ENCODE results near the gene CLCN5.

CLCN5 gene

DNA sequence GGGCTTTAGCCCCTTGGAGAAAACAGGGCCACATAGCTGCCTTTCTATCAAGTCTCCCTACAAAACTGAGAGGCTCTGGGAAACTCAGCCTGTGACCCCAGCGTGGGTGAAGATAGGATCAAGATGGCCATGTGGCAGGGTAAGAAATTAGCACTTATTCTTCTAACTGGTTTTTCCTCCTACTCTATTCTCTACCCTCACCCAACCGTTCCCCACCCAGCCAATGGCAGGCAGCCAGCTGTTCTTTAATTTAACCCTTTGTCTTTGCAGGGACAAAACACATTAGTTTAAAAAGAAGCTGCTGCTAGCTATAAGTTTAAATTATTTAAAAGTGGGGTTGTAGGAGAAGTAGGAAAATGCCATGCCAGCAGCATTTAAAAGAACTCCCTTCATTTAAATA lies 2.8 kb downstream of the CLCN5 start:
- CTCF ChIA-PET, result interaction anchor here (2.7 kb wide), 1 partner anchor 9 kb away, joined by 10 read pairs; no protein-coding TSS in a partner anchor
- POLR2A ChIA-PET, result no interaction called here
- TF ChIP-seq, protein P1, sequence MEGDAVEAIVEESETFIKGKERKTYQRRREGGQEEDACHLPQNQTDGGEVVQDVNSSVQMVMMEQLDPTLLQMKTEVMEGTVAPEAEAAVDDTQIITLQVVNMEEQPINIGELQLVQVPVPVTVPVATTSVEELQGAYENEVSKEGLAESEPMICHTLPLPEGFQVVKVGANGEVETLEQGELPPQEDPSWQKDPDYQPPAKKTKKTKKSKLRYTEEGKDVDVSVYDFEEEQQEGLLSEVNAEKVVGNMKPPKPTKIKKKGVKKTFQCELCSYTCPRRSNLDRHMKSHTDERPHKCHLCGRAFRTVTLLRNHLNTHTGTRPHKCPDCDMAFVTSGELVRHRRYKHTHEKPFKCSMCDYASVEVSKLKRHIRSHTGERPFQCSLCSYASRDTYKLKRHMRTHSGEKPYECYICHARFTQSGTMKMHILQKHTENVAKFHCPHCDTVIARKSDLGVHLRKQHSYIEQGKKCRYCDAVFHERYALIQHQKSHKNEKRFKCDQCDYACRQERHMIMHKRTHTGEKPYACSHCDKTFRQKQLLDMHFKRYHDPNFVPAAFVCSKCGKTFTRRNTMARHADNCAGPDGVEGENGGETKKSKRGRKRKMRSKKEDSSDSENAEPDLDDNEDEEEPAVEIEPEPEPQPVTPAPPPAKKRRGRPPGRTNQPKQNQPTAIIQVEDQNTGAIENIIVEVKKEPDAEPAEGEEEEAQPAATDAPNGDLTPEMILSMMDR (IDR thresholded peaks at IDR 0.05; ENCODE audit: control extremely low read depth, extremely low read depth, low read depth, missing control alignments), result no peak
- no peak for DNase-seq (ENCODE audit: extremely low spot score)

DNA sequence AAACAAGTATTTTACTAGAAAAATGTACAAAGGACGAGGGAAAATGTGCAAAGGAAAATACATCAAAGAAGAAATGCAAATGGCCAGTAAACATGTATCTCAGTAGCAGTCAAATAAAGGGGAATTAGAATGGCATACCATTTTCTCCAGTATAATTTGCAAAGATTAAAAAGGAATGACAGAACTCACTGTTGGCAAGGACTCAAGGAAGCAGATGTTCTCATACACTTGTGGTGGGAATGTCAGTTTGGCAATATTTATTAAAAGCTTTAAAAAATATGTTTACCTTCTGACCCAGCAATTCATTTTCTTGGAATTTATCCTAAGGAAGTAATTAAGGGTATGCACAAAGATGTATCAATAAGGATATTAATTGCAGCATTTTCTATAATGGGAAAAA lies 7.6 kb downstream of the CLCN5 start:
- CTCF ChIA-PET, result interaction anchor here (1.4 kb wide), 1 partner anchor 89 kb away, joined by 3 read pairs; no protein-coding TSS in a partner anchor
- POLR2A ChIA-PET, result no interaction called here
- no peak for DNase-seq (ENCODE audit: extremely low spot score)
- TF ChIP-seq, protein P1 (IDR thresholded peaks at IDR 0.05; ENCODE audit: control extremely low read depth, extremely low read depth, low read depth, missing control alignments), result no peak

DNA sequence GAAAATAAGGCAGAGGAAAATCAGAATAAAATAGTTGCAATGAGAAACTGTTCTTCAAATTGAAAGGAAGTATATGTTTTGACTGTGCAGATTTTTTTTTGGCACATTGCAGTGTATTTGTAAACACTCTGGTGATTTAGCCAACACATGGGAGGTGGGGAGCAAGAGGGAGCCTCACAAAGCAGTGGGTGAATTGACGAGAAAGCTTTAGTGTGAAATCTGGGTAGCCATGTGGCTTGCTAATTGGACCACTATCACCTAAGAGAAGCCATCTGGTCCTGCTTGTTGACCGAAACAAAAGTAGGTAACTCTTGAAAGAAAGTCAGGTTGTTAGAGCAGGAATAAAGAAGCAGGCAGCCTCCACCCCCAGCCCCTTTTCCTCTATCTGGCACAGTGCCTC lies 10.4 kb downstream of the CLCN5 start:
- POLR2A ChIA-PET, result no interaction called here
- CTCF ChIA-PET, result no interaction called here
- TF ChIP-seq, protein P1 (IDR thresholded peaks at IDR 0.05; ENCODE audit: control extremely low read depth, extremely low read depth, low read depth, missing control alignments), result no peak
- DNase-seq (ENCODE audit: extremely low spot score), result no peak

DNA sequence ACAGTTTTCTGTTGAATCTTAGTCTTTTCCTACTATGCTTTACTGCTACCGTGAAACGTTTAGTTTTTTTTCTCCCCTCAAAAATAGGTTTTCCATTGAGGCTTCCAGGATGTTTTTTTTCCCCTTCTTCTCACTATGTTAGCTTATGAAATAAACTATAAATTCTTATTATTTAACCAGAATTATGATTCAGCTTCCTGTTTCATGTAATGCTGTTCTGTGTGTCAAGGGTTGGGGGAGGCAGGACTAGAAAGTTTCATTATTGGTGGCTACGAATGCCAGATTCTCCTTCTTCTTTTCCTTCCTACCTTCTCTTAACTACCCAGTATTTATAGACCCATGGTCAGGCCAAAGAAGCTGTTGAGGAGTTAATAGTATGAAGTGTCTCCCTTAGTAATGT lies 11.8 kb downstream of the CLCN5 start:
- CTCF ChIA-PET, result interaction anchor here (1.2 kb wide), 1 partner anchor 12 kb away, joined by 3 read pairs; the partner anchor contains the start of gene CLCN5
- no peak for DNase-seq (ENCODE audit: extremely low spot score)
- TF ChIP-seq, protein P1 (IDR thresholded peaks at IDR 0.05; ENCODE audit: control extremely low read depth, extremely low read depth, low read depth, missing control alignments), result no peak
- POLR2A ChIA-PET, result no interaction called here

DNA sequence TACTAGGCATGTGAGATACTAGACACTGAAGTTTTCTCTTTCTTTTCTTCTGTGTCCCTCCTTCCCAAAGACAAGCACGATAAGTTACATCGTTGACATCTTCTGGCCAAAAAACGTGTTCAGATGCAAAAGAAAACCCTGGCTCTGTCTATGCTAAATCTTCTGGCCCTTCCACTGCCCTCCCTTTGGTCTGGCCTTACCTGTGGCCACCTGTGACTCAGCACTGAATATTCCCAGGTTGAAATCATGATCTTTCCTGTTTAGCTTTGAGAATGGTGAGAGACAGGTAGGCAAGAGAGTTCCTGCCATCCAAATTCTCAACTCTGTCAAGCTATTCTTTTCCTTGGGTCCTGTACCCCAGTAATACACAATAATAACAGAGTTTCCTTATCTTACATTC lies 12.3 kb downstream of the CLCN5 start:
- TF ChIP-seq, protein P1 (IDR thresholded peaks at IDR 0.05; ENCODE audit: control extremely low read depth, extremely low read depth, low read depth, missing control alignments), result no peak
- POLR2A ChIA-PET, result no interaction called here
- no peak for DNase-seq (ENCODE audit: extremely low spot score)
- CTCF ChIA-PET, result interaction anchor here (1.2 kb wide), 1 partner anchor 12 kb away, joined by 3 read pairs; the partner anchor contains the start of gene CLCN5

DNA sequence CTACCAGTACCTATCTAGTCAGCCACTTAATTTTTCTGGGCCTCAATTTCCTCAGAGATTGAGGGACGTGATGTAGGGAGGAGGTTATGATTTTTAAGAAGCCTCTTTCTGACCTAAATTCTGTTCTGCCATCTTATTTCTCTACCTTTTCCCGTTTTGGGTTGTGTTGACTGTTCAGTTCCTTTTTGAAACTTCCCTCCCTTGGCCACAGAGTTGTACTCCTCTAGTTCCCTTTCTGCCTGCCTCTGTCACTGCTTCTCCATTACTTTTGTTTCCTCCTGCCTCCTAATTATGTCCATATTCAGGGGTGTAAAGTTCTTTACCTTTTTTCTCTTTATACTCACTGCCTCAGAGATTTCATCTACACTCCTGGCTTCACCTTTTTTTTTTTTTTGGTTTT lies 25.4 kb downstream of the CLCN5 start:
- POLR2A ChIA-PET, result no interaction called here
- CTCF ChIA-PET, result interaction anchor here (0.8 kb wide), 1 partner anchor 58 kb away, joined by 3 read pairs; no protein-coding TSS in a partner anchor
- no peak for DNase-seq (ENCODE audit: extremely low spot score)
- TF ChIP-seq, protein P1 (IDR thresholded peaks at IDR 0.05; ENCODE audit: control extremely low read depth, extremely low read depth, low read depth, missing control alignments), result no peak

DNA sequence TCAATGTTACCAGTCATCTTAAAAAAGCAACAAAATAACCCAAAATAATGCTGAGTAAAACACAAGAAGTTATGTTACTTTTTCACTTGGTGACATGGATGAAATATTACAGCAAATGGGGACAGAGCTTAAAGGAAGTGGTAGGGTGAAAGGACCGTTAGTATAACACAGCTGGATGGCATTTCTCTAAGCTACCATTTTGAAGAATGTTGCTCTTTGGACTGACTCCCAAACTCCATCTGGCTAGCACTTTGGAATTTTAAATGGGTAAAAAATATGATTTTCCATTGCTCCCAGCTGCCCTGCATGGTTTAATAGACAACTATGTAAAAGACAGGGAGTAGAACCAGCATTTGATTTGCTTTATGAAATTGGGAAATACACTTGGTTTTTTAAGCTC lies 27.6 kb downstream of the CLCN5 start:
- ChIA-PET CTCF (no interaction called here), POLR2A (no interaction called here)
- no peak for DNase-seq (ENCODE audit: extremely low spot score)
- TF ChIP-seq, protein P1 (IDR thresholded peaks at IDR 0.05; ENCODE audit: control extremely low read depth, extremely low read depth, low read depth, missing control alignments), result no peak
